ENCODE measurements around the gene GALNT12.
A peak's percentile ranks its signal among the peaks of the same experiment; 100 is the strongest.

The GALNT12 gene

GRCh38 chr9:98807070-98807813 lies at the start of gene GALNT12:
TSS of gene GALNT12 (plus strand) at chr9:98807670. CDS start at chr9:98807699, 29 bp downstream.
- Histone ChIP-seq H2AFZ (ENCODE audit: low read length, unreplicated experiment) (peak within 1 kb of the TSS; percentile 82), H3K36me3 (ENCODE audit: insufficient read depth, low read length) (no peaks in the 10 kb centered on the region), H3K27ac (ENCODE audit: low read depth, low read length) (no peak within 1 kb of the TSS), H3K4me3 (ENCODE audit: low read depth, low read length) (peak within 1 kb of the TSS; percentile 78), H3K4me1 (ENCODE audit: control insufficient read depth, insufficient read depth, low read length, unreplicated experiment) (peaks cover 28% of the 10 kb centered on the region), H3K27me3 (ENCODE audit: insufficient read depth, low read length) (no peaks in the 10 kb centered on the region), H3K79me2 (ENCODE audit: control insufficient read depth, insufficient read depth, low read length, unreplicated experiment) (no peaks in the 10 kb centered on the region)

GRCh38 chr9:98760231-98760630 lies 47.2 kb upstream of the GALNT12 start:
- H2AFZ ChIP-seq (ENCODE audit: low read length, unreplicated experiment) = no peak overlapping the region
- H3K27ac ChIP-seq (ENCODE audit: low read depth, low read length) = no peak overlapping the region
- H3K36me3 ChIP-seq (ENCODE audit: insufficient read depth, low read length) = peaks cover 30% of the 10 kb centered on the region
- no peaks in the 10 kb centered on the region for H3K27me3 ChIP-seq (ENCODE audit: insufficient read depth, low read length)
- H3K4me3 ChIP-seq (ENCODE audit: low read depth, low read length) = no peak overlapping the region
- no peaks in the 10 kb centered on the region for H3K4me1 ChIP-seq (ENCODE audit: control insufficient read depth, insufficient read depth, low read length, unreplicated experiment)
- no peaks in the 10 kb centered on the region for H3K79me2 ChIP-seq (ENCODE audit: control insufficient read depth, insufficient read depth, low read length, unreplicated experiment)

GRCh38 chr9:98763986-98764745 lies 43.3 kb upstream of the GALNT12 start:
- Histone ChIP-seq H3K79me2 (ENCODE audit: control insufficient read depth, insufficient read depth, low read length, unreplicated experiment) (no peaks in the 10 kb centered on the region), H2AFZ (ENCODE audit: low read length, unreplicated experiment) (no peak overlapping the region), H3K36me3 (ENCODE audit: insufficient read depth, low read length) (peaks cover 18% of the 10 kb centered on the region), H3K4me3 (ENCODE audit: low read depth, low read length) (no peak overlapping the region), H3K27me3 (ENCODE audit: insufficient read depth, low read length) (no peaks in the 10 kb centered on the region), H3K27ac (ENCODE audit: low read depth, low read length) (no peak overlapping the region), H3K4me1 (ENCODE audit: control insufficient read depth, insufficient read depth, low read length, unreplicated experiment) (no peaks in the 10 kb centered on the region)

GRCh38 chr9:98765256-98765655 lies 42.2 kb upstream of the GALNT12 start:
- H3K79me2 ChIP-seq (ENCODE audit: control insufficient read depth, insufficient read depth, low read length, unreplicated experiment) = no peaks in the 10 kb centered on the region
- H3K4me1 ChIP-seq (ENCODE audit: control insufficient read depth, insufficient read depth, low read length, unreplicated experiment) = no peaks in the 10 kb centered on the region
- no peaks in the 10 kb centered on the region for H3K27me3 ChIP-seq (ENCODE audit: insufficient read depth, low read length)
- H3K36me3 ChIP-seq (ENCODE audit: insufficient read depth, low read length) = peaks cover 16% of the 10 kb centered on the region
- no peak overlapping the region for H3K27ac ChIP-seq (ENCODE audit: low read depth, low read length)
- no peak overlapping the region for H2AFZ ChIP-seq (ENCODE audit: low read length, unreplicated experiment)
- H3K4me3 ChIP-seq (ENCODE audit: low read depth, low read length) = no peak overlapping the region

- no peaks in the 10 kb centered on the region for H3K4me1 ChIP-seq (ENCODE audit: control insufficient read depth, insufficient read depth, low read length, unreplicated experiment)
- H3K79me2 ChIP-seq (ENCODE audit: control insufficient read depth, insufficient read depth, low read length, unreplicated experiment) = no peaks in the 10 kb centered on the region
- no peak overlapping the region for H2AFZ ChIP-seq (ENCODE audit: low read length, unreplicated experiment)
- peaks cover 16% of the 10 kb centered on the region for H3K36me3 ChIP-seq (ENCODE audit: insufficient read depth, low read length)
- H3K27me3 ChIP-seq (ENCODE audit: insufficient read depth, low read length) = no peaks in the 10 kb centered on the region
- H3K4me3 ChIP-seq (ENCODE audit: low read depth, low read length) = no peak overlapping the region
- H3K27ac ChIP-seq (ENCODE audit: low read depth, low read length) = no peak overlapping the region
Observed at GRCh38 chr9:98766586-98766985, 40.9 kb upstream of the GALNT12 start.

GRCh38 chr9:98767196-98767595 lies 40.3 kb upstream of the GALNT12 start:
- Histone ChIP-seq H2AFZ (ENCODE audit: low read length, unreplicated experiment) (no peak overlapping the region), H3K4me1 (ENCODE audit: control insufficient read depth, insufficient read depth, low read length, unreplicated experiment) (no peaks in the 10 kb centered on the region), H3K79me2 (ENCODE audit: control insufficient read depth, insufficient read depth, low read length, unreplicated experiment) (no peaks in the 10 kb centered on the region), H3K27ac (ENCODE audit: low read depth, low read length) (no peak overlapping the region), H3K27me3 (ENCODE audit: insufficient read depth, low read length) (no peaks in the 10 kb centered on the region), H3K4me3 (ENCODE audit: low read depth, low read length) (no peak overlapping the region), H3K36me3 (ENCODE audit: insufficient read depth, low read length) (peaks cover 16% of the 10 kb centered on the region)

- H3K36me3 ChIP-seq (ENCODE audit: insufficient read depth, low read length) = peaks cover 16% of the 10 kb centered on the region
- H3K79me2 ChIP-seq (ENCODE audit: control insufficient read depth, insufficient read depth, low read length, unreplicated experiment) = no peaks in the 10 kb centered on the region
- H3K27me3 ChIP-seq (ENCODE audit: insufficient read depth, low read length) = no peaks in the 10 kb centered on the region
- no peaks in the 10 kb centered on the region for H3K4me1 ChIP-seq (ENCODE audit: control insufficient read depth, insufficient read depth, low read length, unreplicated experiment)
- H3K27ac ChIP-seq (ENCODE audit: low read depth, low read length) = no peak overlapping the region
- no peak overlapping the region for H3K4me3 ChIP-seq (ENCODE audit: low read depth, low read length)
- H2AFZ ChIP-seq (ENCODE audit: low read length, unreplicated experiment) = no peak overlapping the region
Observed at GRCh38 chr9:98767915-98768314, 39.6 kb upstream of the GALNT12 start.

GRCh38 chr9:98768344-98768743 lies 39.1 kb upstream of the GALNT12 start:
- Histone ChIP-seq H3K4me1 (ENCODE audit: control insufficient read depth, insufficient read depth, low read length, unreplicated experiment) (no peaks in the 10 kb centered on the region), H3K36me3 (ENCODE audit: insufficient read depth, low read length) (peaks cover 16% of the 10 kb centered on the region), H3K27me3 (ENCODE audit: insufficient read depth, low read length) (no peaks in the 10 kb centered on the region), H2AFZ (ENCODE audit: low read length, unreplicated experiment) (no peak overlapping the region), H3K4me3 (ENCODE audit: low read depth, low read length) (no peak overlapping the region), H3K27ac (ENCODE audit: low read depth, low read length) (no peak overlapping the region), H3K79me2 (ENCODE audit: control insufficient read depth, insufficient read depth, low read length, unreplicated experiment) (no peaks in the 10 kb centered on the region)

GRCh38 chr9:98770717-98771116 lies 36.8 kb upstream of the GALNT12 start:
- Histone ChIP-seq H3K4me3 (ENCODE audit: low read depth, low read length) (no peak overlapping the region), H3K27ac (ENCODE audit: low read depth, low read length) (no peak overlapping the region), H3K27me3 (ENCODE audit: insufficient read depth, low read length) (no peaks in the 10 kb centered on the region), H3K4me1 (ENCODE audit: control insufficient read depth, insufficient read depth, low read length, unreplicated experiment) (peaks cover 11% of the 10 kb centered on the region), H3K79me2 (ENCODE audit: control insufficient read depth, insufficient read depth, low read length, unreplicated experiment) (no peaks in the 10 kb centered on the region), H2AFZ (ENCODE audit: low read length, unreplicated experiment) (no peak overlapping the region), H3K36me3 (ENCODE audit: insufficient read depth, low read length) (peaks cover 9% of the 10 kb centered on the region; the same call in 1 of the 2 replicates)

GRCh38 chr9:98771209-98771874 lies 36.1 kb upstream of the GALNT12 start:
- Histone ChIP-seq H3K36me3 (ENCODE audit: insufficient read depth, low read length) (peaks cover 9% of the 10 kb centered on the region; the same call in 1 of the 2 replicates), H2AFZ (ENCODE audit: low read length, unreplicated experiment) (no peak overlapping the region), H3K4me1 (ENCODE audit: control insufficient read depth, insufficient read depth, low read length, unreplicated experiment) (peaks cover 11% of the 10 kb centered on the region), H3K27ac (ENCODE audit: low read depth, low read length) (no peak overlapping the region), H3K27me3 (ENCODE audit: insufficient read depth, low read length) (no peaks in the 10 kb centered on the region), H3K79me2 (ENCODE audit: control insufficient read depth, insufficient read depth, low read length, unreplicated experiment) (no peaks in the 10 kb centered on the region), H3K4me3 (ENCODE audit: low read depth, low read length) (no peak overlapping the region)

All from ACC112 (cell line).